OCI-LY1 (cell line): ENCODE data around the gene CDK10.

Experiments used
- EZH2 ChIP-seq: fragments of 200-600 bp; sonication (generic), shearing (Covaris generic); IDR thresholded peaks from 2 replicates; pipeline ENCODE4 v1.8.0; 2017; ENCODE audit warnings: borderline replicate concordance, mixed run types, mild to moderate bottlenecking, antibody characterized with exemption, low read length, moderate library complexity, mixed read lengths
- TF ChIP-seq, protein P1 (sequence below): fragments of 200-600 bp; sonication (generic), shearing (Covaris generic); IDR thresholded peaks from 2 replicates; pipeline ENCODE4 v1.5.1; 2017; ENCODE audit warnings: mild to moderate bottlenecking, antibody characterized with exemption, low read length, moderate library complexity, mixed read lengths

DNA sequence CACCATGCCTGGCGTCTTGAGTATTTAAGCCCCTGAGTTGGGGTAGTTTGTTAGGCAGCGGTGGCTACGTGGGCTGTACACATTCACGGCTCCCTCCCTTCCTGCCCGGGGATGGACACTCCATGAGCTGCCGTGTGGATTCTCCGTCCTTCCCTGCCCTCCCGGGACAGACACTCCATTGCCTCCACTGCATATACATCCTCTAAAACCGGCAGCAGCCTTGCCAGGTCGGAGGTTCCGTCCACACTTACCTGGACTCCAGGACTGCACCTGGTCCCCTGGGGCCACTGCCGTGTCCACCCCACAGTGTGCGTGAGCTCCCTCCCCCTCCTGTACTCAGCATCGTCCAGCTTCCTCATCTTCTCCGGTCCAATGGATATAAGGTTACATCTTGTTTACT, 18.5 kb downstream of the CDK10 start:
- TF ChIP-seq, protein P1, sequence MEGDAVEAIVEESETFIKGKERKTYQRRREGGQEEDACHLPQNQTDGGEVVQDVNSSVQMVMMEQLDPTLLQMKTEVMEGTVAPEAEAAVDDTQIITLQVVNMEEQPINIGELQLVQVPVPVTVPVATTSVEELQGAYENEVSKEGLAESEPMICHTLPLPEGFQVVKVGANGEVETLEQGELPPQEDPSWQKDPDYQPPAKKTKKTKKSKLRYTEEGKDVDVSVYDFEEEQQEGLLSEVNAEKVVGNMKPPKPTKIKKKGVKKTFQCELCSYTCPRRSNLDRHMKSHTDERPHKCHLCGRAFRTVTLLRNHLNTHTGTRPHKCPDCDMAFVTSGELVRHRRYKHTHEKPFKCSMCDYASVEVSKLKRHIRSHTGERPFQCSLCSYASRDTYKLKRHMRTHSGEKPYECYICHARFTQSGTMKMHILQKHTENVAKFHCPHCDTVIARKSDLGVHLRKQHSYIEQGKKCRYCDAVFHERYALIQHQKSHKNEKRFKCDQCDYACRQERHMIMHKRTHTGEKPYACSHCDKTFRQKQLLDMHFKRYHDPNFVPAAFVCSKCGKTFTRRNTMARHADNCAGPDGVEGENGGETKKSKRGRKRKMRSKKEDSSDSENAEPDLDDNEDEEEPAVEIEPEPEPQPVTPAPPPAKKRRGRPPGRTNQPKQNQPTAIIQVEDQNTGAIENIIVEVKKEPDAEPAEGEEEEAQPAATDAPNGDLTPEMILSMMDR = no peak
- TF ChIP-seq EZH2 = no peak
